WERI-Rb-1 (cell line): ENCODE measurements around the gene RPLP1.

ENCODE experiments used
- DNase-seq: peaks from one replicate; pipeline ENCODE4 v3.0.0-alpha.2; 2020
- H3K27ac ChIP-seq: fragments of 250-450 bp; sonication (Bioruptor Pico); 2 replicates; pipeline ENCODE4 v1.5.1; 2020; ENCODE audit warnings: mild to moderate bottlenecking, moderate library complexity
- H3K27me3 ChIP-seq: fragments of 250-450 bp; sonication (Bioruptor Pico); 2 replicates; pipeline ENCODE4 v1.5.1; 2021; ENCODE audit warnings: mild to moderate bottlenecking, low read depth, moderate library complexity; ENCODE audit not compliant: insufficient read depth, severe bottlenecking
- H3K36me3 ChIP-seq: fragments of 250-450 bp; sonication (Bioruptor Pico); 2 replicates; pipeline ENCODE4 v1.5.1; 2020; ENCODE audit warnings: mild to moderate bottlenecking, moderate library complexity
- H3K4me3 ChIP-seq: 2 replicates; pipeline ENCODE4 v1.5.1; 2011; ENCODE audit warnings: low read depth, mild to moderate bottlenecking, control low read depth, low read length
- H3K9me3 ChIP-seq: fragments of 250-450 bp; sonication (Bioruptor Pico); 2 replicates; pipeline ENCODE4 v1.5.1; 2021; ENCODE audit warnings: mild to moderate bottlenecking, moderate library complexity; ENCODE audit not compliant: severe bottlenecking
- CTCF ChIP-seq: IDR thresholded peaks from 2 replicates; pipeline ENCODE4 v1.5.1; 2011; ENCODE audit warnings: low read depth, mild to moderate bottlenecking, control low read depth, inconsistent platforms, low read length

RPLP1 gene

GRCh38 chr15:69459066-69459465, 6.4 kb downstream of the RPLP1 start:
- Histone ChIP-seq H3K9me3 (no peaks in the 10 kb centered on the region), H3K27ac (no peak overlapping the region), H3K36me3 (peaks cover 33% of the 10 kb centered on the region), H3K4me3 (no peak overlapping the region), H3K27me3 (no peaks in the 10 kb centered on the region)
- DNase-seq, result no peak
- TF ChIP-seq CTCF, result no peak

GRCh38 chr15:69460481-69460880, 7.9 kb downstream of the RPLP1 start:
- H3K27ac ChIP-seq, result no peak overlapping the region
- no peaks in the 10 kb centered on the region for H3K27me3 ChIP-seq
- TF ChIP-seq CTCF, result no peak
- no peak overlapping the region for H3K4me3 ChIP-seq
- DNase-seq, result no peak
- peaks cover 19% of the 10 kb centered on the region for H3K36me3 ChIP-seq
- no peaks in the 10 kb centered on the region for H3K9me3 ChIP-seq

DNA sequence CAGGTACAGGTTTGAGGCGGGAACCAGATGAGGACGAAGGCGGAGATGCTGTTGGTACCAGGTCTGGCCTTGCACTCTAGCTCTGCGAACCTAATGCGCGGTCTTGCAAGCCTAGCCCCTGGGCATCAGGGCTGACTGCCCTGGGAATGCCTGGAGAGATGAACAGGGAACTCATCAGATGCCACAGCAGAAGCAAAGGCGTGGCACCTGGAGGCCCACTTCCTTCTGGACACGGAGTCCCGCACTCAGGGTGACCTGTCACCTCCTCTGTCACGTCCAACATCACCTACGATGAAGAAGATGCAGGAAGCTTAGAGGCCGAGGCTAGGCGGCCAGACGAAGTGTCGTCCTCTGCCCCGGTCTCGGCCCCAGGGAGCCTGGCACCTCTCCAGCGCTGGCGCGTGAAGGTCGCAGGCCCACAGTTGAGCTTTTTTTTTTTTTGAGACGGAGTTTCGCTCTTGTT, 9.4 kb downstream of the RPLP1 start:
- Histone ChIP-seq H3K27me3 (no peaks in the 10 kb centered on the region), H3K27ac (no peak overlapping the region), H3K4me3 (peak overlapping the region; percentile 26), H3K36me3 (peaks cover 3% of the 10 kb centered on the region), H3K9me3 (no peaks in the 10 kb centered on the region)
- no peak for DNase-seq
- no peak for TF ChIP-seq CTCF

DNA sequence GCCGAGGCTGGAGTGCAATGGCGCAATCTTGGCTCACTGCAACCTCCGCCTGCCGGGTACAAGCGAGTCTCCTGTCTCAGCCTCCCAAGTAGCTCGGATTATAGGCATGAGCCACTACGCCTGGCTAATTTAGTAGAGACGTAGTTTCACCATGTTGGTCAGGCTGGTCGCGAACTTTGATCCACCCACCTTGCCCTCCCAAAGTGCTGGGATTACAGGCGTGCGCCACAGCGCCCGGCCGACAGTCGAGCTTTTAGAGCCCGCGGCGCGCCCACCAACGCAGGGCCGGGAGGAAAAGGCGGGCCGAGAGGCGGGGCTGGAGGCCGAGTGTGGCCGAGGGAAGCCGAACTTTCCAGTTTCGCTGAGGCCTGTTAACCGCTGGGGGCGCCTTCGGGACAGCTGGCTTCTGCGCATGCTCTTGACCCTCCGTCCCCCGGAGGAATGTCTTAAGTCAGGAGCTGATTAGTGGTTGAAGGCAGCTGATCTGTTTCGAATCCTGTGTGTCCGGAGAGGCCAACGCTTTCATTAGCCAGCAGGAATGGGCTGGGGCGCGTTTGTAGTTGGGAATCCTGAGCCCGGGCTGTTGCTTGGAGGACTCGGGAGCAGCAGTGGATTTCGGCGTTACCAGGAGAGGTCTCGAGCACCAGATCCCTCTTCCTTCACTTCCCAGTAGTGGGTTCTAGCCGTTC, 10.0 kb downstream of the RPLP1 start:
- no peaks in the 10 kb centered on the region for H3K27me3 ChIP-seq
- H3K27ac ChIP-seq, result peak overlapping the region; percentile 88
- DNase-seq, result peak; percentile 96
- peak overlapping the region; percentile 61 for H3K4me3 ChIP-seq
- no peaks in the 10 kb centered on the region for H3K36me3 ChIP-seq
- peak; percentile 90 for TF ChIP-seq CTCF
- no peaks in the 10 kb centered on the region for H3K9me3 ChIP-seq

DNA sequence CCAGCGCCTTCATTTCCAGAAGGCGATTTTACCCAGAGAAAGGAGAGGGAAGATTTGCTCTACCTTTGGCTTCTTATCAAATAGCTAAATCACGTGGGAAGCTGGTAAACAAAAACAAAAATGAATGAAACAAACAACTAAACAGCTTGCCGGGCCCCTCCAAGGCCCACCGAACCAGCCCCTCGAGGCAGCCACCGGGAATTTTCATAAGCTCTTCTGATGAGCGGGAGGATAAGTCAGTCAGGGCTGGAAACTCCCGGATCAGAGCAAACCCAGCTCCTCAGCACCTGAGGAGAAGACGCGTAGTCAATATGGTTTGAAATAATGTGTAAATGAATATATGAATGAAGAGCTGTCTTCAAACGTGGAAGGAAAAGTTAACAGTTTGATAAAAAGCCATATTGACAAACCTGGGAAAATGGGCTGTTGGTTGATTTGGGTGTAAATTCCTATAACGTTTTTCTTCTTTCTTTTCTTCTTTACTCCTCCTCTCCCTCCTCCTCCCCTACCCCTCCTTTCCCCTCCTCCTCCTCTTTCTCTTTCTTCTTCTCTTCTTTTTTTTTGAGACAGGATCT, 10.7 kb downstream of the RPLP1 start:
- peak; percentile 31 for DNase-seq
- no peaks in the 10 kb centered on the region for H3K9me3 ChIP-seq
- no peak for TF ChIP-seq CTCF
- peak overlapping the region; percentile 88 for H3K27ac ChIP-seq
- no peaks in the 10 kb centered on the region for H3K36me3 ChIP-seq
- no peaks in the 10 kb centered on the region for H3K27me3 ChIP-seq
- H3K4me3 ChIP-seq, result peak overlapping the region; percentile 61
